WTC11 (cell line): ENCODE results near the gene WSB1. TPM values are rescaled to one million over a fixed set of nuclear protein-coding genes. Genes with fewer than 3 reads are reported as not detected.

ENCODE experiments used
- ATAC-seq: fragments of 200-7000 bp; cut with Tn5 transposase; 2 replicates; pipeline ENCODE4 v1.10.0; 2021; ENCODE audit warnings: mild to moderate bottlenecking, moderate library complexity
- CTCF ChIA-PET: fragments of 300-600 bp; sonication (Branson Sonifier 250); formaldehyde crosslinking; loops from one replicate; lab custom pipeline; 2021; ENCODE audit warnings: antibody characterized with exemption; lab: Charles Lee
- POLR2A ChIA-PET: fragments of 350-600 bp; sonication (Branson Sonifier 250); formaldehyde crosslinking; loops from one replicate; lab custom pipeline; 2021; ENCODE audit warnings: antibody characterized with exemption; lab: Charles Lee
- DNase-seq: peaks from one replicate; pipeline ENCODE4 v3.0.0; 2021; ENCODE audit warnings: low spot score
- H3K27ac Mint-ChIP-seq: 2 replicates; pipeline ENCODE4 v1.8.0; 2021; ENCODE audit warnings: mixed read lengths
- H3K27me3 Mint-ChIP-seq: 2 replicates; pipeline ENCODE4 v1.8.0; 2021; ENCODE audit warnings: low read depth, mild to moderate bottlenecking, moderate library complexity, mixed read lengths
- H3K36me3 Mint-ChIP-seq: 2 replicates; pipeline ENCODE4 v1.8.0; 2021; ENCODE audit warnings: mixed read lengths
- H3K4me1 Mint-ChIP-seq: 2 replicates; pipeline ENCODE4 v1.8.0; 2022; ENCODE audit warnings: mixed read lengths
- H3K4me3 Mint-ChIP-seq: 2 replicates; pipeline ENCODE4 v1.8.0; 2021; ENCODE audit warnings: mild to moderate bottlenecking, moderate library complexity, mixed read lengths
- H3K9me3 Mint-ChIP-seq: 2 replicates; pipeline ENCODE4 v1.8.0; 2021; ENCODE audit warnings: mixed read lengths
- GRHL2 ChIP-seq: fragments of 250-450 bp; sonication (Bioruptor Pico); IDR thresholded peaks from 2 replicates; pipeline ENCODE4 v1.8.0; 2022; ENCODE audit warnings: mild to moderate bottlenecking, moderate library complexity; ENCODE audit not compliant: insufficient replicate concordance, severe bottlenecking
- KAT7 ChIP-seq: sonication (generic); formaldehyde crosslinking; IDR thresholded peaks from 2 replicates; pipeline ENCODE4 v1.8.1; 2023; ENCODE audit warnings: missing genetic modification reagents, mild to moderate bottlenecking, borderline replicate concordance
- NFYB ChIP-seq: sonication (generic); formaldehyde crosslinking; conservative IDR thresholded peaks from 2 replicates; pipeline ENCODE4 v1.8.0; 2022; ENCODE audit warnings: low read depth, missing genetic modification reagents
- NR2C2 ChIP-seq: sonication (generic); formaldehyde crosslinking; IDR thresholded peaks from 2 replicates; pipeline ENCODE4 v1.8.0; 2022; ENCODE audit warnings: mild to moderate bottlenecking, missing genetic modification reagents
- OVOL2 ChIP-seq: fragments of 250-450 bp; sonication (Bioruptor Pico); IDR thresholded peaks from 2 replicates; pipeline ENCODE4 v1.9.0; 2021; ENCODE audit warnings: mild to moderate bottlenecking, borderline replicate concordance
- RORB ChIP-seq: fragments of 250-450 bp; sonication (Bioruptor Pico); IDR thresholded peaks from 2 replicates; pipeline ENCODE4 v1.9.0; 2021; ENCODE audit warnings: mild to moderate bottlenecking
- SMAD3 ChIP-seq: sonication (generic); formaldehyde crosslinking; IDR thresholded peaks from 2 replicates; pipeline ENCODE4 v1.8.0; 2022; ENCODE audit warnings: missing genetic modification reagents, mild to moderate bottlenecking, borderline replicate concordance
- TP53 ChIP-seq: sonication (generic); formaldehyde crosslinking; IDR thresholded peaks from 2 replicates; pipeline ENCODE4 v1.8.1; 2023; ENCODE audit warnings: mild to moderate bottlenecking, missing genetic modification reagents
- ZNF138 ChIP-seq: sonication (generic); formaldehyde crosslinking; conservative IDR thresholded peaks from 2 replicates; pipeline ENCODE4 v1.8.1; 2022; ENCODE audit warnings: mild to moderate bottlenecking, moderate library complexity, missing genetic modification reagents
- total RNA-seq: library from RNA; stranded (reverse); gene quantifications from 3 replicates; pipeline ENCODE4 v1.2.3, GENCODE V29; 2021
- TF ChIP-seq, protein P1 (sequence below): fragments of 250-450 bp; sonication (Bioruptor Pico); IDR thresholded peaks from 2 replicates; pipeline ENCODE4 v1.9.0; 2021; ENCODE audit warnings: mild to moderate bottlenecking, borderline replicate concordance
- TF ChIP-seq, protein P2 (sequence below): sonication (generic); formaldehyde crosslinking; IDR thresholded peaks from 2 replicates; pipeline ENCODE4 v1.8.0; 2022; ENCODE audit warnings: missing genetic modification reagents
- TF ChIP-seq, protein P3 (sequence below): sonication (generic); formaldehyde crosslinking; IDR thresholded peaks from 2 replicates; pipeline ENCODE4 v1.8.0; 2023; ENCODE audit warnings: missing genetic modification reagents
- TF ChIP-seq, protein P4 (sequence below): sonication (generic); formaldehyde crosslinking; IDR thresholded peaks from 2 replicates; pipeline ENCODE4 v1.8.1; 2023; ENCODE audit warnings: mild to moderate bottlenecking, missing genetic modification reagents, moderate library complexity

Gene WSB1
- total RNA-seq, 1 experiment from 2014 or later = 167 TPM

DNA sequence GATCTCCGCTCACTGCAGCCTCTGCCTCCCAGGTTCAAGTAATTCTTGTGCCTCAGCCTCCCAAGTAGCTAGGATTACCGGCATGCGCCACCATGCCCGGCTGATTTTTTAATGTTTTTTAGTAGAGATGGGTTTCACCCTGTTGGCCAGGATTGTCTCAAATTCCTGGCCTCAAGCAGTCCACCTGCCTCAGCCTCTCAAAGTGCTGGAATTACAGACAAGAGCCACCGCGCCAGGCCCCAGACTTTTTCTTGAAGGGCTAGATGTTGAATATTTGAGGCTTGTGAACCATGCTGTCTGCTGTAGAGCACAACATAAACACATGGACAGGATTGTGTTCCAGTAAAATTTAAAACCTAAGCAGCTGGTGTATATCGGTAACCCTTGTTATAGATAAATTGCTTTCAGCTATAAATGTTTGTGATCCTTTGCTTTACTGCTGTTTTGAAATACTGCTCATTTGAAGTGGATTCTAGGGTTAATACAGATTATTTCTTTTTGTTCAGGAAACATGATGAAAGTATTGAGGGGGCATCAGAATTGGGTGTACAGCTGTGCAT, 12.4 kb downstream of the WSB1 start (continued):
- no peak for TF ChIP-seq ZNF138 (CRISPR knock-in tag)
- TF ChIP-seq, protein P1, sequence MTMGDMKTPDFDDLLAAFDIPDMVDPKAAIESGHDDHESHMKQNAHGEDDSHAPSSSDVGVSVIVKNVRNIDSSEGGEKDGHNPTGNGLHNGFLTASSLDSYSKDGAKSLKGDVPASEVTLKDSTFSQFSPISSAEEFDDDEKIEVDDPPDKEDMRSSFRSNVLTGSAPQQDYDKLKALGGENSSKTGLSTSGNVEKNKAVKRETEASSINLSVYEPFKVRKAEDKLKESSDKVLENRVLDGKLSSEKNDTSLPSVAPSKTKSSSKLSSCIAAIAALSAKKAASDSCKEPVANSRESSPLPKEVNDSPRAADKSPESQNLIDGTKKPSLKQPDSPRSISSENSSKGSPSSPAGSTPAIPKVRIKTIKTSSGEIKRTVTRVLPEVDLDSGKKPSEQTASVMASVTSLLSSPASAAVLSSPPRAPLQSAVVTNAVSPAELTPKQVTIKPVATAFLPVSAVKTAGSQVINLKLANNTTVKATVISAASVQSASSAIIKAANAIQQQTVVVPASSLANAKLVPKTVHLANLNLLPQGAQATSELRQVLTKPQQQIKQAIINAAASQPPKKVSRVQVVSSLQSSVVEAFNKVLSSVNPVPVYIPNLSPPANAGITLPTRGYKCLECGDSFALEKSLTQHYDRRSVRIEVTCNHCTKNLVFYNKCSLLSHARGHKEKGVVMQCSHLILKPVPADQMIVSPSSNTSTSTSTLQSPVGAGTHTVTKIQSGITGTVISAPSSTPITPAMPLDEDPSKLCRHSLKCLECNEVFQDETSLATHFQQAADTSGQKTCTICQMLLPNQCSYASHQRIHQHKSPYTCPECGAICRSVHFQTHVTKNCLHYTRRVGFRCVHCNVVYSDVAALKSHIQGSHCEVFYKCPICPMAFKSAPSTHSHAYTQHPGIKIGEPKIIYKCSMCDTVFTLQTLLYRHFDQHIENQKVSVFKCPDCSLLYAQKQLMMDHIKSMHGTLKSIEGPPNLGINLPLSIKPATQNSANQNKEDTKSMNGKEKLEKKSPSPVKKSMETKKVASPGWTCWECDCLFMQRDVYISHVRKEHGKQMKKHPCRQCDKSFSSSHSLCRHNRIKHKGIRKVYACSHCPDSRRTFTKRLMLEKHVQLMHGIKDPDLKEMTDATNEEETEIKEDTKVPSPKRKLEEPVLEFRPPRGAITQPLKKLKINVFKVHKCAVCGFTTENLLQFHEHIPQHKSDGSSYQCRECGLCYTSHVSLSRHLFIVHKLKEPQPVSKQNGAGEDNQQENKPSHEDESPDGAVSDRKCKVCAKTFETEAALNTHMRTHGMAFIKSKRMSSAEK (CRISPR knock-in tag) = no peak
- TF ChIP-seq OVOL2 (CRISPR knock-in tag) = no peak
- no peak for TF ChIP-seq NFYB (CRISPR knock-in tag)
- TF ChIP-seq SMAD3 = no peak
- TF ChIP-seq RORB (CRISPR knock-in tag) = no peak
- TF ChIP-seq TP53 (CRISPR knock-in tag) = no peak

DNA sequence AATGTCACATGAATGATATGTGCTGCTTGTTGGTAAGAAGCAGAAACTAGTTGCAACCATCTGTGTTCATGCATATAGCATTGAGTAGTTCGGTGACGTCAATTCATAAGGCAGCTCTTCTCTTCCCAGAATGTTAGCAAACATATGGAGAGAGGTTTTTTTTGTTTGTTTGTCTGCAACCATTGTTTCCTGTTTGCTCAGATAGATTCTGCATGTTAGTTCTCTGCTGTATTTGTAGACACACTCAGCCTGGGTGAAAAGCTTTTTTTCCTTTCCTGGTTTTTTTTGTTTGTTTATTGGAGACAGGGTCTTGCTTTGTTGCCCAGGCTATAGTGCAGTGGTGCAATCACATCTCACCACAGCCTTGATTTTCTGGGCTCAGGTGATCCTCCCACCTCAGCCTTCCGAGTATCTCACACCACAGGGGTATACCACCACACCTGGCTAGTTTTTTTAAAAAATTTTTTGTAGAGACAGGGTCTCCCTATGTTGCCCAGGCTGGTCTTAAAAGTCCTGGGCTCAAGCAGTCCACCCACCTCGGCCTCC, 16.7 kb downstream of the WSB1 start:
- H3K9me3 Mint-ChIP-seq = no peaks in the 10 kb centered on the region
- H3K4me3 Mint-ChIP-seq = no peak overlapping the region
- TF ChIP-seq, protein P2, sequence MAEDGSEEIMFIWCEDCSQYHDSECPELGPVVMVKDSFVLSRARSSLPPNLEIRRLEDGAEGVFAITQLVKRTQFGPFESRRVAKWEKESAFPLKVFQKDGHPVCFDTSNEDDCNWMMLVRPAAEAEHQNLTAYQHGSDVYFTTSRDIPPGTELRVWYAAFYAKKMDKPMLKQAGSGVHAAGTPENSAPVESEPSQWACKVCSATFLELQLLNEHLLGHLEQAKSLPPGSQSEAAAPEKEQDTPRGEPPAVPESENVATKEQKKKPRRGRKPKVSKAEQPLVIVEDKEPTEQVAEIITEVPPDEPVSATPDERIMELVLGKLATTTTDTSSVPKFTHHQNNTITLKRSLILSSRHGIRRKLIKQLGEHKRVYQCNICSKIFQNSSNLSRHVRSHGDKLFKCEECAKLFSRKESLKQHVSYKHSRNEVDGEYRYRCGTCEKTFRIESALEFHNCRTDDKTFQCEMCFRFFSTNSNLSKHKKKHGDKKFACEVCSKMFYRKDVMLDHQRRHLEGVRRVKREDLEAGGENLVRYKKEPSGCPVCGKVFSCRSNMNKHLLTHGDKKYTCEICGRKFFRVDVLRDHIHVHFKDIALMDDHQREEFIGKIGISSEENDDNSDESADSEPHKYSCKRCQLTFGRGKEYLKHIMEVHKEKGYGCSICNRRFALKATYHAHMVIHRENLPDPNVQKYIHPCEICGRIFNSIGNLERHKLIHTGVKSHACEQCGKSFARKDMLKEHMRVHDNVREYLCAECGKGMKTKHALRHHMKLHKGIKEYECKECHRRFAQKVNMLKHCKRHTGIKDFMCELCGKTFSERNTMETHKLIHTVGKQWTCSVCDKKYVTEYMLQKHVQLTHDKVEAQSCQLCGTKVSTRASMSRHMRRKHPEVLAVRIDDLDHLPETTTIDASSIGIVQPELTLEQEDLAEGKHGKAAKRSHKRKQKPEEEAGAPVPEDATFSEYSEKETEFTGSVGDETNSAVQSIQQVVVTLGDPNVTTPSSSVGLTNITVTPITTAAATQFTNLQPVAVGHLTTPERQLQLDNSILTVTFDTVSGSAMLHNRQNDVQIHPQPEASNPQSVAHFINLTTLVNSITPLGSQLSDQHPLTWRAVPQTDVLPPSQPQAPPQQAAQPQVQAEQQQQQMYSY = no peak
- TF ChIP-seq, protein P3, sequence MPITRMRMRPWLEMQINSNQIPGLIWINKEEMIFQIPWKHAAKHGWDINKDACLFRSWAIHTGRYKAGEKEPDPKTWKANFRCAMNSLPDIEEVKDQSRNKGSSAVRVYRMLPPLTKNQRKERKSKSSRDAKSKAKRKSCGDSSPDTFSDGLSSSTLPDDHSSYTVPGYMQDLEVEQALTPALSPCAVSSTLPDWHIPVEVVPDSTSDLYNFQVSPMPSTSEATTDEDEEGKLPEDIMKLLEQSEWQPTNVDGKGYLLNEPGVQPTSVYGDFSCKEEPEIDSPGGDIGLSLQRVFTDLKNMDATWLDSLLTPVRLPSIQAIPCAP (CRISPR knock-in tag) = no peak
- TF ChIP-seq, protein P4, sequence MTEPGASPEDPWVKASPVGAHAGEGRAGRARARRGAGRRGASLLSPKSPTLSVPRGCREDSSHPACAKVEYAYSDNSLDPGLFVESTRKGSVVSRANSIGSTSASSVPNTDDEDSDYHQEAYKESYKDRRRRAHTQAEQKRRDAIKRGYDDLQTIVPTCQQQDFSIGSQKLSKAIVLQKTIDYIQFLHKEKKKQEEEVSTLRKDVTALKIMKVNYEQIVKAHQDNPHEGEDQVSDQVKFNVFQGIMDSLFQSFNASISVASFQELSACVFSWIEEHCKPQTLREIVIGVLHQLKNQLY (CRISPR knock-in tag) = no peak
- TF ChIP-seq SMAD3 (no peak), NR2C2 (no peak)
- TF ChIP-seq, all 79 proteins: peak for 0
- no peaks in the 10 kb centered on the region for H3K27me3 Mint-ChIP-seq
- H3K27ac Mint-ChIP-seq = no peak overlapping the region
- H3K4me1 Mint-ChIP-seq = no peaks in the 10 kb centered on the region
- ChIA-PET CTCF (no interaction called here), POLR2A (no interaction called here)
- peaks cover 80% of the 10 kb centered on the region for H3K36me3 Mint-ChIP-seq
- ATAC-seq (no peak), DNase-seq (no peak)

DNA sequence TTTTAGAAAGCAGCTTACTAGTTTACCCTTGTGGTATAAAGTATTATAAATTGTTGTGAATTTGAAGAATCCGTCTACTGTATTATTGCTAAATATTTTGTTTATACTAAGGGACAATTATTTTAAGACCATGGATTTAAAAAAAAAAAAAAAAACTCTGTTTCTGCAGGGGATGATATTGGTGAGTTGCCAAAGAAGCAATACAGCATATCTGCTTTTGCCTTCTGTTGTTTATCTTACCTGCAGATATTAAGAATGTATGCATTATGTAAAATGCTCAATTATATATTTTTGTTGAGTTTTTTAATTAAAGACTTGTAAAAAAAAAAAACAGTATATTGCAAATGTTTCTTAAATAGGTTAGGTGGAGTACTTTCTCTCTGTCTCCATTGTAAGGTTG, 19.4 kb downstream of the WSB1 start:
- Mint-ChIP-seq H3K9me3 (no peaks in the 10 kb centered on the region), H3K27ac (no peak overlapping the region), H3K27me3 (no peaks in the 10 kb centered on the region), H3K36me3 (peaks cover 81% of the 10 kb centered on the region), H3K4me1 (no peaks in the 10 kb centered on the region), H3K4me3 (no peak overlapping the region)
- ATAC-seq (no peak), DNase-seq (no peak)
- CTCF ChIA-PET = no interaction called here
- TF ChIP-seq KAT7 (CRISPR knock-in tag) (no peak), GRHL2 (CRISPR knock-in tag) (no peak)
- POLR2A ChIA-PET = no interaction called here
